MCF 10A (cell line): ENCODE data around the gene TBL1XR1. TPM values are rescaled to one million over a fixed set of nuclear protein-coding genes. Genes with fewer than 3 reads are reported as not detected.

Source experiments
- BruUV-seq: library from RNA; stranded (reverse); fragments of 400-500 nt; replicated peaks from 2 replicates; lab custom pipeline; 2021; lab: Mats Ljungman, UMichigan
- CTCF ChIA-PET: fragments of 300-600 bp; sonication (Branson Sonifier 250); formaldehyde crosslinking; extraction: SDS; loops from one replicate; lab custom pipeline; 2021; ENCODE audit warnings: antibody characterized with exemption, inconsistent platforms; lab: Yijun Ruan, JAX
- POLR2A ChIA-PET: fragments of 300-600, 350-650 bp; sonication (Branson Sonifier 250); formaldehyde crosslinking; extraction: SDS; loops from one replicate; lab custom pipeline; 2020; ENCODE audit warnings: antibody characterized with exemption, inconsistent platforms; lab: Yijun Ruan, JAX
- DNase-seq: peaks from one replicate; pipeline ENCODE4 v3.0.0-alpha.2; 2018; ENCODE audit not compliant: unreplicated experiment
- H3K27ac Mint-ChIP-seq: one replicate; pipeline ENCODE4 v1.8.0; 2022; ENCODE audit warnings: mild to moderate bottlenecking, low read depth, mixed read lengths; ENCODE audit not compliant: unreplicated experiment
- H3K27me3 Mint-ChIP-seq: one replicate; pipeline ENCODE4 v1.8.0; 2022; ENCODE audit warnings: mixed read lengths; ENCODE audit not compliant: insufficient read depth, unreplicated experiment
- H3K36me3 Mint-ChIP-seq: one replicate; pipeline ENCODE4 v1.8.0; 2022; ENCODE audit warnings: mild to moderate bottlenecking, moderate library complexity, mixed read lengths; ENCODE audit not compliant: insufficient read depth, unreplicated experiment
- H3K4me1 Mint-ChIP-seq: one replicate; pipeline ENCODE4 v1.8.0; 2022; ENCODE audit warnings: mixed read lengths; ENCODE audit not compliant: insufficient read depth, unreplicated experiment
- H3K4me3 Mint-ChIP-seq: one replicate; pipeline ENCODE4 v1.8.0; 2022; ENCODE audit warnings: mild to moderate bottlenecking, moderate library complexity, mixed read lengths; ENCODE audit not compliant: unreplicated experiment
- H3K9me3 Mint-ChIP-seq: one replicate; pipeline ENCODE4 v1.8.0; 2022; ENCODE audit warnings: mixed read lengths; ENCODE audit not compliant: unreplicated experiment
- intact Hi-C: fragments of 100-400 bp; cut with micrococcal nuclease; formaldehyde crosslinking; loops from 2 replicates; pipeline ENCODE4 v1.14.1; 2022
- total RNA-seq: library from RNA; stranded (reverse); gene quantifications from 2 replicates; pipeline ENCODE4 v1.2.3, GENCODE V29; 2022
- TF ChIP-seq, protein P1 (sequence below): fragments of 200-600 bp; IDR thresholded peaks from one replicate; pipeline ENCODE4 v1.8.0; 2022; ENCODE audit warnings: antibody characterized with exemption, mild to moderate bottlenecking; ENCODE audit not compliant: unreplicated experiment

The TBL1XR1 gene
- total RNA-seq, 1 experiment from 2014 or later = 178 TPM

GRCh38 chr3:177135841-177136492 is 61.3 kb downstream of the TBL1XR1 start:
- Mint-ChIP-seq H3K9me3 (no peaks in the 10 kb centered on the region), H3K27me3 (no peaks in the 10 kb centered on the region), H3K27ac (no peak overlapping the region), H3K4me1 (peaks cover 13% of the 10 kb centered on the region), H3K36me3 (peaks cover 25% of the 10 kb centered on the region), H3K4me3 (no peak overlapping the region)
- no TSS peak for BruUV-seq
- intact Hi-C loops = no loop called here
- ChIA-PET CTCF (no interaction called here), POLR2A (no interaction called here)
- DNase-seq = no peak
- TF ChIP-seq, protein P1, sequence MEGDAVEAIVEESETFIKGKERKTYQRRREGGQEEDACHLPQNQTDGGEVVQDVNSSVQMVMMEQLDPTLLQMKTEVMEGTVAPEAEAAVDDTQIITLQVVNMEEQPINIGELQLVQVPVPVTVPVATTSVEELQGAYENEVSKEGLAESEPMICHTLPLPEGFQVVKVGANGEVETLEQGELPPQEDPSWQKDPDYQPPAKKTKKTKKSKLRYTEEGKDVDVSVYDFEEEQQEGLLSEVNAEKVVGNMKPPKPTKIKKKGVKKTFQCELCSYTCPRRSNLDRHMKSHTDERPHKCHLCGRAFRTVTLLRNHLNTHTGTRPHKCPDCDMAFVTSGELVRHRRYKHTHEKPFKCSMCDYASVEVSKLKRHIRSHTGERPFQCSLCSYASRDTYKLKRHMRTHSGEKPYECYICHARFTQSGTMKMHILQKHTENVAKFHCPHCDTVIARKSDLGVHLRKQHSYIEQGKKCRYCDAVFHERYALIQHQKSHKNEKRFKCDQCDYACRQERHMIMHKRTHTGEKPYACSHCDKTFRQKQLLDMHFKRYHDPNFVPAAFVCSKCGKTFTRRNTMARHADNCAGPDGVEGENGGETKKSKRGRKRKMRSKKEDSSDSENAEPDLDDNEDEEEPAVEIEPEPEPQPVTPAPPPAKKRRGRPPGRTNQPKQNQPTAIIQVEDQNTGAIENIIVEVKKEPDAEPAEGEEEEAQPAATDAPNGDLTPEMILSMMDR = no peak

- Mint-ChIP-seq H3K9me3 (no peaks in the 10 kb centered on the region), H3K4me3 (no peak overlapping the region), H3K27me3 (no peaks in the 10 kb centered on the region), H3K27ac (no peak overlapping the region), H3K36me3 (peaks cover 27% of the 10 kb centered on the region), H3K4me1 (peaks cover 13% of the 10 kb centered on the region)
- ChIA-PET CTCF (interaction anchor here (0.7 kb wide), 1 partner anchor 84 kb away, joined by 3 read pairs; no protein-coding TSS in a partner anchor), POLR2A (interaction anchor here (0.6 kb wide), 1 partner anchor 577 kb away, joined by 3 read pairs; no protein-coding TSS in a partner anchor)
- no TSS peak for BruUV-seq
- intact Hi-C loops = no loop called here
- TF ChIP-seq, protein P1 = no peak
- no peak for DNase-seq
These were observed 62.5 kb downstream of the TBL1XR1 start for GRCh38 chr3:177134816-177135210.

DNA sequence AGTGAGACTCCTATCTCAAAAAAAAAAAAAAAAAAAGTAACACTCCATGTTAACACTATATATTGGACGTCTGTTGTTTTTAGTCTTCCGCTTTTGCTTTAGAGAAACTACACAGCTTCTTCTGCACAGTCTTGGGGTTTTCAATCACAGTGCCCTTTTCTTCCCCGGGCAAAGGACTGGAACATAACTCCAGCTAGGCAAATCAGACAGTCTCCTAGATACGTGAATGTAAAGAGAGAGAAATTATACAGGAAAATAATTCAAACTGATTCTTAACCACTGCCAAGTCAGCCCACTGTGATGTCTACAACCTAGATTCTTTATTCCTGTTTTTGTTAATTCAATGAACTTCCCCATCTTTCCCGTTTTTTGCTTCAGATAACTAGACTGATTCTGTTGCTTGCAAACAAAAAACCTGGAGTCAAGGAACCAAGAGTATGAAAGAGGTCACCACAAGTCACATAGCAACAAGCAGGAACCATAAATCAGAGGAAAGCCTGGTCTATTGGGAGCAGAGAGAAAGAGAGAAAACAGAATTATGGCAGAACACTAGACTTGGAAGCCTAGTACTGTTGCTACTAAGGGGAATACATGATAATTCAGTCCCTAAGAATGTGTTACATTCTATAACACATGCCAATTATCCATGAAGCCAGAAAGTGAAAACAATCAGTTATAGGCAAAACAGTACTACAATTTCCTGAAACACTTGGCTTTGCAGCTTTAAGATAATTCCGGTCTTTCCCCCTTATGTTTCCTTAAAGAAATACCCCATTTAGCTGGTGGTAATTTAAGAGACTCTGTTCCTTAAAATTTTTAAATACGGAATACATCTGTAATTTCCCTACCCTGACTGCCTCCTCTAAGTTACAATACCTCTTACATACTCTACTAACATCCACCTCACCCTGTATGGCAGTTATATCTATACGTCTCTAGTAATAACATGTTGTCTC is 63.1 kb downstream of the TBL1XR1 start:
- intact Hi-C loops = no loop called here
- Mint-ChIP-seq H3K27ac (no peak overlapping the region), H3K27me3 (no peaks in the 10 kb centered on the region), H3K4me3 (no peak overlapping the region), H3K36me3 (peaks cover 31% of the 10 kb centered on the region), H3K9me3 (no peaks in the 10 kb centered on the region), H3K4me1 (peaks cover 13% of the 10 kb centered on the region)
- TF ChIP-seq, protein P1 = no peak
- ChIA-PET CTCF (interaction anchor here (0.6 to 0.8 kb wide), 3 partner anchors 69 to 171 kb away, joined by 3 to 4 read pairs (median 4); no protein-coding TSS in a partner anchor), POLR2A (interaction anchor here (0.6 to 1.0 kb wide), 3 partner anchors 12 to 1629 kb away, joined by 3 to 4 read pairs (median 3); no protein-coding TSS in a partner anchor)
- BruUV-seq = no TSS peak
- DNase-seq = no peak
